Measurements from ENCODE around the gene ZNF423.

Gene ZNF423

GRCh38 chr16:49726155-49726554, 129.8 kb downstream of the ZNF423 start:
- no peak for DNase-seq (ENCODE audit: low spot score)

- DNase-seq (ENCODE audit: low spot score) = no peak
Observed at GRCh38 chr16:49725651-49726050, 130.3 kb downstream of the ZNF423 start.

DNA sequence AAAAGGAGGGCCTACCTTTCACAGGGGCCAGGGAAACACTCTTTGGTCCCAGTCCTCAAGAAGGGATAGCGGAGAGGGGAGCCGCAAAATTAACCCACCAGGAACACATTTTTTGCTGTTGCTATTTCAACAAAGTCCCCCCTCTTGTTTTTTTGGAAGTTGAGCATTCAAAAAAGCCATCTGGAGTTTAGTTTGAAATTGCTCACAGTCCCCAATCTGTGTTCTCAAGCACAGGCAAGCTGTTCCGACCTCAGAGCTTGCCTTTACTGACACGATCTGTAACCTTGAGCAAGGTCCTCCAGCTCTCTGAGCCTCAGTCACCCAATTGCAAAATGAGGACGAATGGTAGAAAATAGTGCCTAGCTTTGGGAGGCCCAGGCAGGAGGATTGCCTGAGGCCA, 131.1 kb downstream of the ZNF423 start:
- no peak for DNase-seq (ENCODE audit: low spot score)

DNA sequence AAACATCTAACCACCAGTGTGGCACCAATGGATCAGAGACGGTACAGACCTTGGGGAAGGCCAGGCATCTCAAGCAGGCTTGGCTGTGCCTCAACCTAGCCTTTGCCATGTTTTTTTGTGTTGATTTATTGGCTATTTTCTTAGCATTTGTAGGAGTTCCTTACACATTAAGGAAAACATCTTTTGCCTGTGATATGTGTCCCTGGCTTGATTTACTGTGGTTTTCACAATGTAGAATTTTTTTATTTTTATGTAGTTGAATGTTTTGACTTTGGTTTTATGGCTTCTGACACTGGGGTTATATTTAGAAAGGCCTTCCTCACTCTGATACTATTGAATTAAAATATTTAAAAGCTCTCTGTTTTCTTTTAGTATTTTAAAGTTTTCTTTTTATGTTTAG, 132.6 kb downstream of the ZNF423 start:
- DNase-seq (ENCODE audit: low spot score) = no peak

GRCh38 chr16:49720225-49720624, 135.7 kb downstream of the ZNF423 start:
- no peak for DNase-seq (ENCODE audit: low spot score)

- no peak for DNase-seq (ENCODE audit: low spot score)
Observed at GRCh38 chr16:49717689-49718088, 138.2 kb downstream of the ZNF423 start.

DNA sequence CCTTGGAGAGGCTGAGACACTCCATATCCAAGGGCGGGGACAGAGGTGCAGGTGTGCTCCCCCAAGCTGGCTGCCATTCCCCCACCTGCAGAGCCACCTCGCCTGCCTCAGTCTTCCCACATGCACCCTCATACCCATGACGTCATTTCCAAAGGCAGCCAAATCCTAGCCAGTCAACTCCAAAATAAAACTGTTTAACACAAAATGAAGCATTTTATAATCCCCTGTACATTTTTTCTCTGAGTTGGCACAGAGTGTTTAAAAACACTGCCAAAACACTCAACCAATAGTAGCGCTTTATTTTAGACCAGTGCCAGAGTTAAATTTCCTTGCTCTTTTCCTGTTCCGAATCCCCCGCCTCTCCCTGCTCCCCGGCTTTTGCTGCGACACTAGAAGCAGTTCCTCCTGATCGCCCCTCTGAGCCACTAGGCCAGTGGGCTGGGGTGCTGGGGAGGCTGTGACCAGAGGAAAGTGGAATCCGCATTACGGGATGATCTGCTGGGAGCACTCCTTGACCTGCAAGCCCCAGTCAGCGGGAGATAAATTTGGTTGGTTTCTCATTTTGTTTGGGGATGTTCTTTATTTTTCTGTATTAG, 139.5 kb downstream of the ZNF423 start:
- no peak for DNase-seq (ENCODE audit: low spot score)

- DNase-seq (ENCODE audit: low spot score) = no peak
Observed at GRCh38 chr16:49713770-49714169, 142.1 kb downstream of the ZNF423 start.

GRCh38 chr16:49712542-49712941, 143.4 kb downstream of the ZNF423 start:
- no peak for DNase-seq (ENCODE audit: low spot score)

GRCh38 chr16:49712106-49712505, 143.8 kb downstream of the ZNF423 start:
- DNase-seq (ENCODE audit: low spot score) = no peak

- no peak for DNase-seq (ENCODE audit: low spot score)
Observed at GRCh38 chr16:49709057-49709456, 146.9 kb downstream of the ZNF423 start.

DNA sequence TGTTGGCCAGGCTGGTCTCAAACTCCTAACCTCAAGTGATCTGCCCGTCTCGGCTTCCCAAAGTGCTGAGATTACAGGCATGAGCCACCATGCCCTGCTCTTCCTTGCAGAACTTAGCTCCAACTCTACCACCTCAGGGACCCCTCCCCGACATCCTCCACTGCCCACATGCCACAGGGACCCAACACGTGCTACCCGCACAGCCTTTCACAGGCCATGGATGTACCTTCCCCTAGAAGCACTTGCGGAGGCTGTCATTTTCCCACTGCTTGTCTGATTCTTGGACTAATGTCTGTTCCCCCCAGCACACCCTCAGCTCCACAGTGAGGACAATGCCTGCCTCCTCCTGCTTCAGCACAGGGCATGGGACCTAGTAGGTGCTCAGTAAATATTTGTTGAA, 147.4 kb downstream of the ZNF423 start:
- DNase-seq (ENCODE audit: low spot score) = no peak

- no peak for DNase-seq (ENCODE audit: low spot score)
Observed at GRCh38 chr16:49706620-49707355, 149.1 kb downstream of the ZNF423 start.

GRCh38 chr16:49704586-49705155, 151.2 kb downstream of the ZNF423 start:
- DNase-seq (ENCODE audit: low spot score) = no peak

DNA sequence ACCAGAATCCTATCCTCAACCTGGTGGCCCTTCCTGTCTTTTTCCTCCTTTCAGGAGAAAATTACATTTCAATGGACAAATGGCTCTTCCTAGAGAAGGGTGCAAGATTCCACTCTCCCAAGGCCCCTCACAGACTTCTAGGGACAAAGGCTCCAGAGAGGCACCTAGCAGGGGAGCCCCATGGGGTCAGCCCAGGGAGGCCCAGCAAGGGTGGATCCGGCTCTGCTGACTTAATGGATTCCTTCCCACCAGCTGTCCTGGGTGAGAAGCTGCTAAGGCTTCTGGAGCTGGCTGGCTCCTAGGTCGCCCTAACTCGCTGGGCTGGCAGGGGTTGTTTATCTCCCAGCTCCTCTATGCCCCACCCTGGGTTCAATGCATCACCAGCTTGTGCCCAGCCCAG, 152.4 kb downstream of the ZNF423 start:
- no peak for DNase-seq (ENCODE audit: low spot score)

GRCh38 chr16:49701789-49702494, 154.0 kb downstream of the ZNF423 start:
- DNase-seq (ENCODE audit: low spot score) = peak; percentile 63

DNA sequence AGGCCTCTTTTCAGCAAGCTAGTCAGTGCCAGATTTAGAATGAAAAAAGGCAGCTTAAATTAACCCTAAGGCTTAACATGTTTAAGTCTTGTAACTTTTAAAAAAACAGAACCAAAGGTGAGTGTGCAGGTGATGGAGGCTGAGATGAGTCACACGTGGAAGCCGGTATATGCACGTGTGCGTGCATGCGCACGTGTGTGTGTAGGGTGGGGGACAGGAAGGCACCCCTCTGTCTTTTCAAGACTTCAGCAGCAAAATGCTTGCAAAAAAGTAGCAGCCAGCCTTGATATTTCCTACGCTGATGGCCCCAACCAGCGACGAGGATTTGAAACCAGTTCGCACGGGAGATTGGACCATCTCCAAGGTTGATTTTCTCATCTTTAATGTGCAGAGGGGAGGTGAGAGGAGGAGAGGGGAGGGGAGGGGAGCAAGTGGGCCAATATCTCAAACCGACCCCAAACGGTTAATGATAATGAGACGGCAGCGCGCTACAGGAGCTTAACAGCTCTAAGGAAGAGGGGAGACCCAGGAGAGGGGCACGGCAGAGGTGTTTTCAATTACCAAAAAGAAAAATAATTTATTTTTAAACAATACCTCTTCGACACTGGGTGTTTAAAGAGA, 154.7 kb downstream of the ZNF423 start:
- DNase-seq (ENCODE audit: low spot score) = no peak

- DNase-seq (ENCODE audit: low spot score) = peak; percentile 33
Observed at GRCh38 chr16:49700251-49701064, 155.5 kb downstream of the ZNF423 start.

DNA sequence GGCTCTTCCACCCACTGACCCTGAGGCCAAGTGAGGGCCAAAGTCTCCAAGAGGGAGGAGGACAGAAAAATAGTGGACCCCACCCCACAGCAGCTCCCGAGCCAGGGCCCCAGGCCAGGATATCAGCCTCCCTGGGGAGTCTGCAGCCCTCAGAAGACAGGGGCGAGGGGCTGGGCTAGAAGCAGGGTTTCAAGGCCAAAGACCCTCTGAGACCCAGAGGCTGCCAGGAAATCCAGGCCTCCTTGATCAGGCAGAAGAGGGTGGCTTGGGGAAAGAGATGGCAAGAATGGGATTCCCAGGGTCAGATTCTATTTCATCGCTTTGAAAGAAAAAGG, 156.1 kb downstream of the ZNF423 start:
- no peak for DNase-seq (ENCODE audit: low spot score)

DNA sequence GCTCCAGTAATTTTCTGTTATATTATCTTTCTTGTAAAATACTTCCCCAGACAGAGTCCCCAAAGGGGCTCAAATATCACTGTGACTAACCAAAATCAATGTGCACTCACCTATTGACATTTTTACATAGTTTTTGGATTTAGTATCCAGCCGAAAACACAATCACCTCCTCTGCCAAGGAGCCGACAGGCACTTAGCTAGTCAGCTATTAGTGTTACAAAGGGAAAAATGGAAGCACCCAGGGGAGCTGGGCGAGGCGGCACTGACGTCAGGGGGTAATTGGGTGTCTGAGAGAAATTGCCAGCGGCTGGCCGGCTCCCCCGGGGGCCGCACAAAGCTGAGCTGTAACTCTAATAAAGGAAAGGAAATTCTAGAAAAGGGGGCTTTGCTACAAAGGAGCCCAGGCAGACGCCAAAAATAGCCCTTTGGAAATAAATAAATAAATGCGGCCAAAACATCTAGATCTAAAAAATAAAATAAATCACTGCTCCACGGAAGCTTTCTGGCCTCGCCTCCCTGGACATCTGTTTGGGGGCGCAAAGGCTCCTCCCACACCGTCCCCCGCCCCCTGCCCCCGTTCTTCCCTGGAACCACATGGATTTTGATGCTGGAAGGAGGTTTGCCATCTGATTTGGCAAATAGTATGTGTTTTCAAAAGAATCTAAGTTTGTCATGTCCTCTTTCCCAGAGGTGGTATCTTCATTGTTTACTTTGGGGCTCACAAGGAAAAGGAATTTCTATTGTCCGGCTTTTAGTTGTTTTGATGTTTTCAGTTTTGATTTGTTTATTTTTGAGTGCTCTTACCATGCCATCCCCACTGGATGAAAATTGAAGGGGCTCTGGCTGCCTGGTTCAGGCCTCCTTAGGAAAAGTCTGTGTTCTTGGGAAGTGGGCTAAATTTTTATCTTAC, 156.7 kb downstream of the ZNF423 start:
- peak; percentile 44 for DNase-seq (ENCODE audit: low spot score)

All from SK-N-DZ (cell line).